ENCODE data around the gene AOPEP. TPM values are rescaled to one million over a fixed set of nuclear protein-coding genes. Genes with fewer than 3 reads are reported as not detected.

AOPEP gene
- total and polyA plus RNA-seq, 2 donors (not counting 3 experiments of a cell fraction or from before 2014, with no cell fraction given): 20.2 to 41.6 TPM

GRCh38 chr9:94982211-94982610, 255.7 kb downstream of the AOPEP start:
- ChIA-PET CTCF (no interaction called here), POLR2A (no interaction called here)
- Histone ChIP-seq H3K36me3 (ENCODE audit: control insufficient read depth in 2 of 2, extremely low read depth in 1 of 2, insufficient read depth in 2 of 2, low read length in 2 of 2) (no peaks in the 10 kb centered on the region), H2AFZ (ENCODE audit: low read depth, low read length) (no peak overlapping the region), H3K79me2 (ENCODE audit: control insufficient read depth, insufficient read depth, low read length) (no peaks in the 10 kb centered on the region), H3K9ac (replicated peaks; ENCODE audit: extremely low read depth, insufficient read depth, low read length) (no peak overlapping the region), H4K20me1 (replicated peaks; ENCODE audit: control insufficient read depth, extremely low read depth, insufficient read depth, low read length) (no peaks in the 10 kb centered on the region), H3K4me1 (ENCODE audit: control insufficient read depth, extremely low read depth, insufficient read depth, low read length) (no peaks in the 10 kb centered on the region), H3K9me1 (replicated peaks; ENCODE audit: control insufficient read depth, extremely low read depth, insufficient read depth, low read length) (no peaks in the 10 kb centered on the region), H3K4me2 (ENCODE audit: insufficient read depth, low read length) (no peak overlapping the region), H3K9me3 (replicated peaks; ENCODE audit: control insufficient read depth, insufficient read depth, low read length) (no peaks in the 10 kb centered on the region), H3K27me3 (ENCODE audit: control insufficient read depth in 2 of 2, insufficient read depth in 2 of 2, low read length in 2 of 2) (no peaks in the 10 kb centered on the region), H3K4me3 (replicated peaks in 1 of 3; ENCODE audit: insufficient read depth in 1 of 3, low read depth in 1 of 3, low read length in 3 of 3) (no peak overlapping the region), H3K27ac (ENCODE audit: insufficient read depth, low read depth, low read length) (no peak overlapping the region)
- no TSS peak for BruUV-seq (replicated peaks)
- dilution Hi-C loops (cut with MboI; ENCODE audit: extremely low pct_ligation_motif_present, low sequenced_read_pairs) (no loop called here), intact Hi-C loops (cut with micrococcal nuclease) (no loop called here)
- no peak for DNase-seq (ENCODE audit: low read depth, low spot score)
- no peak for FAIRE-seq
- TF ChIP-seq POLR2AphosphoS5 (IDR thresholded peaks at IDR 0.05; ENCODE audit: insufficient read depth, low read depth, low read length) (no peak), POLR2A (IDR thresholded peaks at IDR 0.05; ENCODE audit: low read depth, low read length) (no peak), FOS (IDR thresholded peaks at IDR 0.05; ENCODE audit: borderline replicate concordance, insufficient read depth, low read length) (no peak), MAX (IDR thresholded peaks at IDR 0.05; ENCODE audit: insufficient read depth, insufficient read length) (no peak), EZH2 (IDR thresholded peaks at IDR 0.05; ENCODE audit: borderline replicate concordance, low read depth, low read length, severe bottlenecking) (no peak), JUN (IDR thresholded peaks at IDR 0.05; ENCODE audit: borderline replicate concordance, insufficient read depth, insufficient read length, low read depth) (no peak), GATA2 (IDR thresholded peaks at IDR 0.05; ENCODE audit: insufficient read depth, insufficient read length, low read depth, low read length) (no peak)

GRCh38 chr9:94983552-94983951, 257.1 kb downstream of the AOPEP start:
- Histone ChIP-seq H3K9me3 (replicated peaks; ENCODE audit: control insufficient read depth, insufficient read depth, low read length) (no peaks in the 10 kb centered on the region), H2AFZ (ENCODE audit: low read depth, low read length) (no peak overlapping the region), H4K20me1 (replicated peaks; ENCODE audit: control insufficient read depth, extremely low read depth, insufficient read depth, low read length) (no peaks in the 10 kb centered on the region), H3K9me1 (replicated peaks; ENCODE audit: control insufficient read depth, extremely low read depth, insufficient read depth, low read length) (no peaks in the 10 kb centered on the region), H3K36me3 (ENCODE audit: control insufficient read depth in 2 of 2, extremely low read depth in 1 of 2, insufficient read depth in 2 of 2, low read length in 2 of 2) (no peaks in the 10 kb centered on the region), H3K27ac (ENCODE audit: insufficient read depth, low read depth, low read length) (no peak overlapping the region), H3K4me3 (replicated peaks in 1 of 3; ENCODE audit: insufficient read depth in 1 of 3, low read depth in 1 of 3, low read length in 3 of 3) (no peak overlapping the region), H3K9ac (replicated peaks; ENCODE audit: extremely low read depth, insufficient read depth, low read length) (no peak overlapping the region), H3K4me2 (ENCODE audit: insufficient read depth, low read length) (no peak overlapping the region), H3K4me1 (ENCODE audit: control insufficient read depth, extremely low read depth, insufficient read depth, low read length) (no peaks in the 10 kb centered on the region), H3K79me2 (ENCODE audit: control insufficient read depth, insufficient read depth, low read length) (no peaks in the 10 kb centered on the region), H3K27me3 (ENCODE audit: control insufficient read depth in 2 of 2, insufficient read depth in 2 of 2, low read length in 2 of 2) (no peaks in the 10 kb centered on the region)
- ChIA-PET CTCF (interaction anchor here (0.8 kb wide), 1 partner anchor 40 kb away, joined by 3 read pairs; no protein-coding TSS in a partner anchor), POLR2A (interaction anchor here (0.6 kb wide), 1 partner anchor 125 kb away, joined by 3 read pairs; no protein-coding TSS in a partner anchor)
- BruUV-seq (replicated peaks): no TSS peak
- intact Hi-C loops (cut with micrococcal nuclease): no loop called here
- TF ChIP-seq GATA2 (IDR thresholded peaks at IDR 0.05; ENCODE audit: insufficient read depth, insufficient read length, low read depth, low read length) (no peak), POLR2A (IDR thresholded peaks at IDR 0.05; ENCODE audit: low read depth, low read length) (no peak), EZH2 (IDR thresholded peaks at IDR 0.05; ENCODE audit: borderline replicate concordance, low read depth, low read length, severe bottlenecking) (no peak), MYC (IDR thresholded peaks at IDR 0.05; ENCODE audit: low read depth, low read length) (no peak)
- dilution Hi-C loops (cut with MboI; ENCODE audit: extremely low pct_ligation_motif_present, low sequenced_read_pairs): no loop called here
- no peak for FAIRE-seq
- no peak for DNase-seq (ENCODE audit: low read depth, low spot score)

Measured in endothelial cell of umbilical vein (primary cell).